Tibial nerve (tissue), 4 donors: Measurements from ENCODE around the gene PDCD1. TPM values are rescaled to one million over a fixed set of nuclear protein-coding genes. Genes with fewer than 3 reads are reported as not detected.

Experiments
- DNase-seq, 2 donors: peaks; one replicate each; pipeline ENCODE4 v3.0.0-alpha.2; 2019; ENCODE audit warnings: low spot score in 2 of 2
- H3K27ac ChIP-seq, 4 donors: fragments of 200-600 bp; sonication (generic) in 3 of 4; one replicate each; pipeline ENCODE4 v1.5.1; 2017 to 2019; ENCODE audit warnings: mild to moderate bottlenecking in 1 of 4
- H3K27me3 ChIP-seq, 2 donors: fragments of 200-600 bp; sonication (generic) in 1 of 2; one replicate each; pipeline versions ENCODE4 v1.5.1 to v1.6.0; 2017 to 2019
- H3K36me3 ChIP-seq, 3 donors: fragments of 200-600 bp; sonication (generic); one replicate each; pipeline ENCODE4 v1.5.1; 2018 to 2019
- H3K4me1 ChIP-seq, 4 donors: fragments of 200-600 bp; sonication (generic) in 3 of 4; one replicate each; pipeline ENCODE4 v1.5.1; 2017 to 2019
- H3K4me3 ChIP-seq, 4 donors: fragments of 200-600 bp; sonication (generic) in 3 of 4; one replicate each; pipeline ENCODE4 v1.5.1; 2017 to 2019; ENCODE audit warnings: mild to moderate bottlenecking in 1 of 4, moderate library complexity in 1 of 4
- H3K9me3 ChIP-seq, 4 donors: fragments of 200-600 bp; sonication (generic) in 3 of 4; one replicate each; pipeline ENCODE4 v1.5.1; 2017 to 2019
- EP300 ChIP-seq, 2 donors: sonication (generic); formaldehyde crosslinking; IDR thresholded peaks; one replicate each; pipeline ENCODE4 v1.6.1; 2017; ENCODE audit warnings: antibody characterized with exemption in 2 of 2, mild to moderate bottlenecking in 1 of 2
- POLR2A ChIP-seq, 2 donors: fragments of 450-650 bp; IDR thresholded peaks; one replicate each; pipeline ENCODE4 v1.6.1; 2017; ENCODE audit warnings: antibody characterized with exemption in 2 of 2, mild to moderate bottlenecking in 2 of 2, moderate library complexity in 2 of 2
- WGBS, 2 donors: methylation state at CpG; one replicate each; pipeline ENCODE4 v1.1.5; 2018; 5-methylcytosine and 5-hydroxymethylcytosine counted together
- total RNA-seq, 4 donors: library from RNA; depleted of rRNA; stranded (reverse); fragments of >200 nt; gene quantifications; one replicate each; pipeline ENCODE4 v1.1.0, GENCODE V29; 2016
- TF ChIP-seq, protein P1 (sequence below), 5 experiments: fragments of 200-600 bp in 3 of 5; fragments of 450-650 bp in 2 of 5; sonication (generic) in 3 of 5; IDR thresholded peaks; one replicate each; pipeline ENCODE4 v1.5.1; 2016 to 2019; ENCODE audit warnings: antibody characterized with exemption in 5 of 5, mild to moderate bottlenecking in 3 of 5, moderate library complexity in 2 of 5

The PDCD1 gene
- total RNA-seq, 4 donors from 2014 or later: 0.22 to 0.60 (median 0.42) TPM; not detected in 1

- Histone ChIP-seq H3K9me3 (no peaks in the 10 kb centered on the region), H3K4me1 (peaks cover 0 to 15% (median 3%) of the 10 kb centered on the region in 4 donors), H3K4me3 (peak overlapping the region in 1 of 4 donors; percentile 9), H3K27me3 (no peaks in the 10 kb centered on the region), H3K36me3 (no peaks in the 10 kb centered on the region), H3K27ac (no peak overlapping the region)
- TF ChIP-seq EP300 (IDR thresholded peaks at IDR 0.05) (no peak), POLR2A (IDR thresholded peaks at IDR 0.05) (no peak)
- TF ChIP-seq, protein P1, sequence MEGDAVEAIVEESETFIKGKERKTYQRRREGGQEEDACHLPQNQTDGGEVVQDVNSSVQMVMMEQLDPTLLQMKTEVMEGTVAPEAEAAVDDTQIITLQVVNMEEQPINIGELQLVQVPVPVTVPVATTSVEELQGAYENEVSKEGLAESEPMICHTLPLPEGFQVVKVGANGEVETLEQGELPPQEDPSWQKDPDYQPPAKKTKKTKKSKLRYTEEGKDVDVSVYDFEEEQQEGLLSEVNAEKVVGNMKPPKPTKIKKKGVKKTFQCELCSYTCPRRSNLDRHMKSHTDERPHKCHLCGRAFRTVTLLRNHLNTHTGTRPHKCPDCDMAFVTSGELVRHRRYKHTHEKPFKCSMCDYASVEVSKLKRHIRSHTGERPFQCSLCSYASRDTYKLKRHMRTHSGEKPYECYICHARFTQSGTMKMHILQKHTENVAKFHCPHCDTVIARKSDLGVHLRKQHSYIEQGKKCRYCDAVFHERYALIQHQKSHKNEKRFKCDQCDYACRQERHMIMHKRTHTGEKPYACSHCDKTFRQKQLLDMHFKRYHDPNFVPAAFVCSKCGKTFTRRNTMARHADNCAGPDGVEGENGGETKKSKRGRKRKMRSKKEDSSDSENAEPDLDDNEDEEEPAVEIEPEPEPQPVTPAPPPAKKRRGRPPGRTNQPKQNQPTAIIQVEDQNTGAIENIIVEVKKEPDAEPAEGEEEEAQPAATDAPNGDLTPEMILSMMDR (IDR thresholded peaks at IDR 0.05): no peak
- DNase-seq: no peak
- WGBS, 2 donors: 77 to 81% methylated on average over 48 to 54 of the region's 54 CpGs
Observed at GRCh38 chr2:241901500-241902351, 43.0 kb upstream of the PDCD1 start.

GRCh38 chr2:241901018-241901380 is 42.3 kb upstream of the PDCD1 start:
- peaks cover 0 to 15% (median 3%) of the 10 kb centered on the region in 4 donors for H3K4me1 ChIP-seq
- no peak overlapping the region for H3K27ac ChIP-seq
- TF ChIP-seq, protein P1 (IDR thresholded peaks at IDR 0.05): no peak
- TF ChIP-seq EP300 (IDR thresholded peaks at IDR 0.05) (no peak), POLR2A (IDR thresholded peaks at IDR 0.05) (no peak)
- no peaks in the 10 kb centered on the region for H3K9me3 ChIP-seq
- no peak for DNase-seq
- H3K27me3 ChIP-seq: no peaks in the 10 kb centered on the region
- H3K36me3 ChIP-seq: no peaks in the 10 kb centered on the region
- WGBS, 2 donors: 93 to 94% methylated on average over 21 of the region's 21 CpGs
- H3K4me3 ChIP-seq: no peak overlapping the region

GRCh38 chr2:241900251-241901017 is 41.7 kb upstream of the PDCD1 start:
- no peak for DNase-seq
- H3K27ac ChIP-seq: no peak overlapping the region
- TF ChIP-seq, protein P1 (IDR thresholded peaks at IDR 0.05): no peak
- TF ChIP-seq EP300 (IDR thresholded peaks at IDR 0.05) (no peak), POLR2A (IDR thresholded peaks at IDR 0.05) (no peak)
- H3K27me3 ChIP-seq: no peaks in the 10 kb centered on the region
- no peaks in the 10 kb centered on the region for H3K36me3 ChIP-seq
- H3K9me3 ChIP-seq: no peaks in the 10 kb centered on the region
- no peak overlapping the region for H3K4me3 ChIP-seq
- 85 to 87% methylated on average over 24 to 26 of the region's 32 CpGs for WGBS, 2 donors
- peaks cover 0 to 15% (median 3%) of the 10 kb centered on the region in 4 donors for H3K4me1 ChIP-seq

DNA sequence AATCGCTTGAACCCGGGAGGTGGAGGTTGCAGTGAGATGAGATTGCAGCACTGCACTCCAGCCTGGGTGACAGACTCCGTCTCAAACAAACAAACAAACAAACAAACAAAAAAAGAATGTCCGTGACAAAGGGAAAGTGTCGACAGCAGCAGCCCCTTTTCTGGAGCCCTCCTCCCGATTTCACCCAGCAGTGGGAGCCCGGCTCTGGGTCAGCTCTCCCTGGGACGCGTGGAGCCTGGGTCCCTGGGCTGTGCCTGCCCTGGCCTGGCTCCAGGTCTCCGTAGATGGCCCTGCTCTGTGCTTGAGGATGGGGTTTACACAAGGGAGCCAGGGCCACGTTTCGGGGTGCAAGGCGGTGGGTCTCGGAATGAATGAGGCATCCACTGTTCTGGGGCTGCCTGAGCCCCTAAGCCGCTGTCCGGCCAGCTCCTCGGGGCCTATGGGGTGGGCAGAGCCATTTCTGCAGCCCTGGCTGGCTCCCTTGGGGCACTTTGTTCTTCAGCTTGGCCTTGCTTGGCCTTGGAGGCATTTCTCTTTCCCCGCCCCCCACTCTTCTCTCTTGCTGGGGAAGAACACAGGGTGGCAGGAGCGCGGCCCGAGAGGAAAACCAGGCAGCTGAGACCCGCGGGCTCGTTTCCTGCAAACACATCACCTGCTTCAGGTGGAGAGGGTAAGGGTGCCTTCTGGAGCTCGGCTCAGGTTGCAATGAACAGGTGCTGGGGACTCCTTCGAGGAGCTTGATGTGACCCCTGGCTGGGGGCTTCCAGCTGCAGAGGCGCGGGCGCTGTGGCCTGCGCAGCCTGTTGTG is 40.0 kb upstream of the PDCD1 start:
- 78 to 79% methylated on average over 14 to 30 of the region's 30 CpGs for WGBS, 2 donors
- H3K4me3 ChIP-seq: no peak overlapping the region
- no peaks in the 10 kb centered on the region for H3K36me3 ChIP-seq
- no peaks in the 10 kb centered on the region for H3K27me3 ChIP-seq
- H3K27ac ChIP-seq: no peak overlapping the region
- H3K9me3 ChIP-seq: no peaks in the 10 kb centered on the region
- TF ChIP-seq EP300 (IDR thresholded peaks at IDR 0.05) (no peak), POLR2A (IDR thresholded peaks at IDR 0.05) (no peak)
- TF ChIP-seq, protein P1 (IDR thresholded peaks at IDR 0.05): no peak
- no peak for DNase-seq
- peaks cover 0 to 15% (median 3%) of the 10 kb centered on the region in 4 donors for H3K4me1 ChIP-seq
